HG03571 (cell line): ENCODE results near the gene COL1A2.

ENCODE experiments used
- ATAC-seq: cut with Tn5 transposase; IDR thresholded peaks from one replicate; pipeline ENCODE4 v1.9.1; 2021; ENCODE audit not compliant: unreplicated experiment

COL1A2 gene

GRCh38 chr7:94382746-94383145 lies 11.9 kb upstream of the COL1A2 start:
- ATAC-seq, result no peak

GRCh38 chr7:94384315-94384714 lies 10.4 kb upstream of the COL1A2 start:
- no peak for ATAC-seq

- ATAC-seq, result no peak
Observed at GRCh38 chr7:94386416-94386815, 8.3 kb upstream of the COL1A2 start.

GRCh38 chr7:94388540-94388939 lies 6.2 kb upstream of the COL1A2 start:
- no peak for ATAC-seq

- no peak for ATAC-seq
Observed at GRCh38 chr7:94389381-94389780, 5.3 kb upstream of the COL1A2 start.

- no peak for ATAC-seq
Observed at GRCh38 chr7:94391726-94392392, 2.8 kb upstream of the COL1A2 start.

- ATAC-seq, result no peak
Observed at GRCh38 chr7:94392393-94392786, 2.3 kb upstream of the COL1A2 start.

- no peak for ATAC-seq
Observed at GRCh38 chr7:94393246-94394108, 1.2 kb upstream of the COL1A2 start.

- ATAC-seq, result no peak
Observed at GRCh38 chr7:94394109-94394436, 622 bp upstream of the COL1A2 start.

- peak; percentile 82 for ATAC-seq
Observed at GRCh38 chr7:94395141-94396036, 694 bp downstream of the COL1A2 start.

- no peak for ATAC-seq
Observed at GRCh38 chr7:94396037-94396431, 1.3 kb downstream of the COL1A2 start.

GRCh38 chr7:94396596-94396995 lies 1.9 kb downstream of the COL1A2 start:
- no peak for ATAC-seq

- no peak for ATAC-seq
Observed at GRCh38 chr7:94397722-94398121, 3.0 kb downstream of the COL1A2 start.

GRCh38 chr7:94398841-94399240 lies 4.1 kb downstream of the COL1A2 start:
- ATAC-seq, result no peak

- ATAC-seq, result no peak
Observed at GRCh38 chr7:94400022-94400421, 5.3 kb downstream of the COL1A2 start.

GRCh38 chr7:94400643-94401427 lies 6.1 kb downstream of the COL1A2 start:
- no peak for ATAC-seq

GRCh38 chr7:94401428-94401814 lies 6.7 kb downstream of the COL1A2 start:
- no peak for ATAC-seq

- ATAC-seq, result no peak
Observed at GRCh38 chr7:94403546-94403945, 8.9 kb downstream of the COL1A2 start.

- ATAC-seq, result no peak
Observed at GRCh38 chr7:94405506-94405905, 10.8 kb downstream of the COL1A2 start.

GRCh38 chr7:94406696-94407095 lies 12.0 kb downstream of the COL1A2 start:
- no peak for ATAC-seq
